CD14-positive monocyte (primary cell): ENCODE results near the gene OR51V1. TPM values are rescaled to one million over a fixed set of nuclear protein-coding genes. Genes with fewer than 3 reads are reported as not detected.

ENCODE experiments used
- DNase-seq, 3 donors: peaks; one replicate each; pipeline ENCODE4 v3.0.0-alpha.2; 2011 to 2022
- H2AFZ ChIP-seq: 2 replicates; pipeline ENCODE4 v1.6.0; 2012; ENCODE audit warnings: mild to moderate bottlenecking, low read depth, low read length, inconsistent platforms; ENCODE audit not compliant: insufficient read depth, poor library complexity, severe bottlenecking
- H3K27ac ChIP-seq, 2 donors: 1 replicate in 1 of 2; 2 replicates in 1 of 2; pipeline ENCODE4 v1.5.1; 2012 to 2013; ENCODE audit warnings: low read length in 2 of 2, control low read depth in 1 of 2, inconsistent platforms in 1 of 2, low read depth in 1 of 2, mild to moderate bottlenecking in 1 of 2
- H3K27me3 ChIP-seq, 2 donors: one replicate each; pipeline versions ENCODE4 v1.6.0 to v1.6.1; 2011 to 2013; ENCODE audit warnings: low read length in 2 of 2; ENCODE audit not compliant: control insufficient read depth in 2 of 2, insufficient read depth in 2 of 2
- H3K36me3 ChIP-seq, 2 donors: replicated peaks in 1 of 2; 1 replicate in 1 of 2; 2 replicates in 1 of 2; pipeline versions ENCODE4 v1.5.1 to v1.6.1; 2012 to 2013; ENCODE audit warnings: low read length in 2 of 2, control low read depth in 1 of 2, inconsistent platforms in 1 of 2, mild to moderate bottlenecking in 1 of 2; ENCODE audit not compliant: insufficient read depth in 2 of 2, control insufficient read depth in 1 of 2
- H3K4me1 ChIP-seq, 2 donors: 1 replicate in 1 of 2; 2 replicates in 1 of 2; pipeline versions ENCODE4 v1.5.1 to v1.6.1; 2012 to 2013; ENCODE audit warnings: low read length in 2 of 2, control low read depth in 1 of 2, inconsistent platforms in 1 of 2, mild to moderate bottlenecking in 1 of 2, moderate library complexity in 1 of 2; ENCODE audit not compliant: insufficient read depth in 2 of 2, control insufficient read depth in 1 of 2
- H3K4me2 ChIP-seq: replicated peaks from 2 replicates; pipeline ENCODE3; 2012; ENCODE audit warnings: low read length, moderate library complexity, mild to moderate bottlenecking; ENCODE audit not compliant: poor library complexity, severe bottlenecking; ENCODE audit errors: extremely low read depth
- H3K4me3 ChIP-seq, 3 experiments: fragments of 200-600 bp in 1 of 3; sonication (generic) in 1 of 3; replicated peaks in 1 of 3; 1 replicate in 2 of 3; 2 replicates in 1 of 3; pipeline ENCODE4 v1.5.1; 2011 to 2013; ENCODE audit warnings: low read length in 3 of 3, mild to moderate bottlenecking in 3 of 3, control low read depth in 2 of 3, low read depth in 2 of 3, inconsistent platforms in 1 of 3, moderate library complexity in 1 of 3
- H3K79me2 ChIP-seq: 2 replicates; pipeline ENCODE4 v1.6.0; 2012; ENCODE audit warnings: mild to moderate bottlenecking, control low read depth, inconsistent platforms, low read length, moderate library complexity; ENCODE audit not compliant: insufficient read depth
- H3K9ac ChIP-seq: 2 replicates; pipeline ENCODE4 v1.6.0; 2017; ENCODE audit warnings: low read length, mild to moderate bottlenecking; ENCODE audit not compliant: insufficient read depth, poor library complexity, severe bottlenecking
- H3K9me3 ChIP-seq, 2 donors: replicated peaks in 1 of 2; 1 replicate in 1 of 2; 2 replicates in 1 of 2; pipeline versions ENCODE4 v1.5.1 to v1.6.1; 2012 to 2013; ENCODE audit warnings: low read length in 2 of 2, control low read depth in 1 of 2; ENCODE audit not compliant: control insufficient read depth in 1 of 2, insufficient read depth in 1 of 2
- H4K20me1 ChIP-seq: 2 replicates; pipeline ENCODE4 v1.6.0; 2012; ENCODE audit warnings: mild to moderate bottlenecking, low read length, control low read depth, moderate library complexity; ENCODE audit not compliant: insufficient read depth
- H3K27ac Mint-ChIP-seq, 7 donors: one replicate each; pipeline ENCODE4 v1.8.0; 2020; ENCODE audit warnings: mild to moderate bottlenecking in 7 of 7, mixed read lengths in 7 of 7, moderate library complexity in 6 of 7, inconsistent platforms in 2 of 7
- H3K27me3 Mint-ChIP-seq, 3 donors: one replicate each; pipeline ENCODE4 v1.8.0; 2021 to 2022; ENCODE audit warnings: low read depth in 3 of 3, mild to moderate bottlenecking in 3 of 3, mixed read lengths in 3 of 3, moderate library complexity in 3 of 3, inconsistent platforms in 1 of 3
- H3K36me3 Mint-ChIP-seq, 2 donors: one replicate each; pipeline ENCODE4 v1.8.0; 2020; ENCODE audit warnings: mixed read lengths in 2 of 2, inconsistent platforms in 1 of 2, mild to moderate bottlenecking in 1 of 2
- H3K4me1 Mint-ChIP-seq: one replicate; pipeline ENCODE4 v1.8.0; 2020; ENCODE audit warnings: mild to moderate bottlenecking, mixed read lengths
- H3K4me3 Mint-ChIP-seq, 2 donors: one replicate each; pipeline ENCODE4 v1.8.0; 2020; ENCODE audit warnings: mild to moderate bottlenecking in 2 of 2, mixed read lengths in 2 of 2, moderate library complexity in 1 of 2
- H3K9me3 Mint-ChIP-seq, 7 donors: one replicate each; pipeline ENCODE4 v1.8.0; 2020 to 2022; ENCODE audit warnings: mixed read lengths in 7 of 7, mild to moderate bottlenecking in 6 of 7, moderate library complexity in 6 of 7, inconsistent platforms in 2 of 7
- CTCF ChIP-seq: fragments of 200-600 bp; IDR thresholded peaks from one replicate; pipeline ENCODE4 v1.8.0; 2022; ENCODE audit warnings: antibody characterized with exemption, mild to moderate bottlenecking
- WGBS: methylation state at CpG from one replicate; pipeline ENCODE4 v1.1.5; 2013; ENCODE audit warnings: missing lambda C conversion rate; ENCODE audit not compliant: insufficient coverage; 5-methylcytosine and 5-hydroxymethylcytosine counted together
- intact Hi-C, 2 donors: fragments of 100-400 bp; cut with micrococcal nuclease; formaldehyde crosslinking; loops; one replicate each; pipeline versions ENCODE4 v1.15.0 to v1.15.1; 2023
- polyA plus RNA-seq, 3 donors: library from polyadenylated mRNA; depleted of rRNA in 1 of 3; unstranded in 2 of 3; stranded (reverse) in 1 of 3; fragments of 300-500 nt in 2 of 3; fragments of >200 nt in 1 of 3; fragmentation: Illumina TruSeq in 2 of 3; gene quantifications; 1 replicate in 2 of 3; 2 replicates in 1 of 3; pipeline ENCODE4 v1.2.3, GENCODE V29; 2012 to 2021

Gene OR51V1
- polyA plus RNA-seq, 3 donors, result not detected

- Histone ChIP-seq H3K27ac (no peak overlapping the region), H3K79me2 (no peaks in the 10 kb centered on the region), H3K4me3 (no peak overlapping the region), H3K9me3 (no peaks in the 10 kb centered on the region), H3K27me3 (no peaks in the 10 kb centered on the region), H2AFZ (no peak overlapping the region), H3K9ac (no peak overlapping the region), H3K36me3 (no peaks in the 10 kb centered on the region), H3K4me2 (no peak overlapping the region), H3K4me1 (no peaks in the 10 kb centered on the region), H4K20me1 (no peaks in the 10 kb centered on the region)
- DNase-seq, result no peak
- peaks cover 4% of the 10 kb centered on the region for H3K4me1 Mint-ChIP-seq
- H3K27ac Mint-ChIP-seq, result no peak overlapping the region
- H3K4me3 Mint-ChIP-seq, result no peak overlapping the region
- no CpG with 5 or more reads among the region's 1 CpG for WGBS
- peaks cover 0 to 1% (median 0%) of the 10 kb centered on the region in 3 donors for H3K27me3 Mint-ChIP-seq
- H3K9me3 Mint-ChIP-seq, result peaks cover 0 to 1% (median 0%) of the 10 kb centered on the region in 7 donors
- intact Hi-C loops, result no loop called here
- no peak for TF ChIP-seq CTCF
- H3K36me3 Mint-ChIP-seq, result no peaks in the 10 kb centered on the region
Measured at GRCh38 chr11:5229356-5229755, 28.9 kb upstream of the OR51V1 start.

GRCh38 chr11:5228124-5228523 is 27.6 kb upstream of the OR51V1 start:
- Mint-ChIP-seq H3K4me3 (no peak overlapping the region), H3K4me1 (no peaks in the 10 kb centered on the region), H3K27me3 (no peaks in the 10 kb centered on the region), H3K36me3 (no peaks in the 10 kb centered on the region), H3K9me3 (peaks cover 0 to 1% (median 0%) of the 10 kb centered on the region in 7 donors), H3K27ac (no peak overlapping the region)
- no peak for DNase-seq
- Histone ChIP-seq H3K4me1 (no peaks in the 10 kb centered on the region), H3K27me3 (no peaks in the 10 kb centered on the region), H3K4me2 (no peak overlapping the region), H3K79me2 (no peaks in the 10 kb centered on the region), H4K20me1 (no peaks in the 10 kb centered on the region), H3K9ac (no peak overlapping the region), H3K27ac (no peak overlapping the region), H3K9me3 (no peaks in the 10 kb centered on the region), H2AFZ (no peak overlapping the region), H3K36me3 (no peaks in the 10 kb centered on the region), H3K4me3 (no peak overlapping the region)
- intact Hi-C loops, result no loop called here
- TF ChIP-seq CTCF, result no peak
- WGBS, result no CpG with 5 or more reads among the region's 5 CpGs
